ENCODE data around the gene TNFRSF21. TPM values are rescaled to one million over a fixed set of nuclear protein-coding genes. Genes with fewer than 3 reads are reported as not detected.

The TNFRSF21 gene
- polyA plus RNA-seq, 3 donors, result 0.43 to 0.86 (median 0.58) TPM

DNA sequence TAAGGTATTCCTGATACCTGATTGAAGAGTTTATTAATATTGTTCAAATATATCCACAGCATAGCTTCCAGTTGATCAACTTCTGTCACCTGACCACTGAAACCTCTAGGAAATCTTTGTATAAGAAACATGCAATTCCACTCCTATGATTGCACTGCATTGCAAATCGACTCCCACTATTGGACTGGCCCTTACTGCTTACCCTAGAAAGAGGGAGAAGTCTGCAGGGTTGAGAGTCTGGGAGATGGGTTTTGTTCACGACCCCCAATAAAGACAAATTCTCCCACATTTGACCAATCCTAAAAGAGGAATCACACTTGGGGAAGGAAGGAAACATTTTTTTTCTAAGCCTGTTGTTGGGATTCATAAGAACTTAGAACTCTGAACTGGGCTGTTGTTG lies 43.7 kb downstream of the TNFRSF21 start:
- no peak overlapping the region for H3K4me3 Mint-ChIP-seq
- Histone ChIP-seq H4K20me1 (ENCODE audit: insufficient read depth, low read length) (no peaks in the 10 kb centered on the region), H3K9me3 (replicated peaks in 1 of 2; ENCODE audit: control insufficient read depth in 1 of 2, insufficient read depth in 1 of 2, low read length in 2 of 2) (no peaks in the 10 kb centered on the region), H3K79me2 (ENCODE audit: insufficient read depth, low read length) (no peaks in the 10 kb centered on the region), H3K9ac (ENCODE audit: insufficient read depth, low read length, poor library complexity, severe bottlenecking) (no peak overlapping the region), H3K27ac (ENCODE audit: low read depth in 1 of 2, low read length in 2 of 2) (no peak overlapping the region), H3K4me2 (replicated peaks; ENCODE audit: extremely low read depth, low read length, poor library complexity, severe bottlenecking) (no peak overlapping the region), H3K36me3 (replicated peaks in 1 of 2; ENCODE audit: control insufficient read depth in 1 of 2, insufficient read depth in 2 of 2, low read length in 2 of 2) (no peaks in the 10 kb centered on the region), H3K4me1 (ENCODE audit: control insufficient read depth in 1 of 2, insufficient read depth in 2 of 2, low read length in 2 of 2) (no peaks in the 10 kb centered on the region), H3K27me3 (ENCODE audit: control insufficient read depth in 2 of 2, insufficient read depth in 2 of 2, low read length in 2 of 2) (no peaks in the 10 kb centered on the region), H2AFZ (ENCODE audit: insufficient read depth, low read depth, low read length, poor library complexity, severe bottlenecking) (no peak overlapping the region), H3K4me3 (replicated peaks in 1 of 3; ENCODE audit: low read depth in 2 of 3, low read length in 3 of 3) (no peak overlapping the region)
- WGBS (ENCODE audit: insufficient coverage), result no CpG with 5 or more reads among the region's 2 CpGs
- H3K27ac Mint-ChIP-seq, result no peak overlapping the region
- H3K27me3 Mint-ChIP-seq (ENCODE audit: low read depth in 3 of 3), result peaks cover 0 to 4% (median 1%) of the 10 kb centered on the region in 3 donors
- intact Hi-C loops (cut with micrococcal nuclease), result no loop called here
- TF ChIP-seq, protein P1, sequence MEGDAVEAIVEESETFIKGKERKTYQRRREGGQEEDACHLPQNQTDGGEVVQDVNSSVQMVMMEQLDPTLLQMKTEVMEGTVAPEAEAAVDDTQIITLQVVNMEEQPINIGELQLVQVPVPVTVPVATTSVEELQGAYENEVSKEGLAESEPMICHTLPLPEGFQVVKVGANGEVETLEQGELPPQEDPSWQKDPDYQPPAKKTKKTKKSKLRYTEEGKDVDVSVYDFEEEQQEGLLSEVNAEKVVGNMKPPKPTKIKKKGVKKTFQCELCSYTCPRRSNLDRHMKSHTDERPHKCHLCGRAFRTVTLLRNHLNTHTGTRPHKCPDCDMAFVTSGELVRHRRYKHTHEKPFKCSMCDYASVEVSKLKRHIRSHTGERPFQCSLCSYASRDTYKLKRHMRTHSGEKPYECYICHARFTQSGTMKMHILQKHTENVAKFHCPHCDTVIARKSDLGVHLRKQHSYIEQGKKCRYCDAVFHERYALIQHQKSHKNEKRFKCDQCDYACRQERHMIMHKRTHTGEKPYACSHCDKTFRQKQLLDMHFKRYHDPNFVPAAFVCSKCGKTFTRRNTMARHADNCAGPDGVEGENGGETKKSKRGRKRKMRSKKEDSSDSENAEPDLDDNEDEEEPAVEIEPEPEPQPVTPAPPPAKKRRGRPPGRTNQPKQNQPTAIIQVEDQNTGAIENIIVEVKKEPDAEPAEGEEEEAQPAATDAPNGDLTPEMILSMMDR (IDR thresholded peaks at IDR 0.05), result no peak
- peaks cover 0 to 2% (median 0%) of the 10 kb centered on the region in 7 donors for H3K9me3 Mint-ChIP-seq
- no peak for DNase-seq
- peaks cover 4% of the 10 kb centered on the region for H3K4me1 Mint-ChIP-seq
- H3K36me3 Mint-ChIP-seq, result no peaks in the 10 kb centered on the region

DNA sequence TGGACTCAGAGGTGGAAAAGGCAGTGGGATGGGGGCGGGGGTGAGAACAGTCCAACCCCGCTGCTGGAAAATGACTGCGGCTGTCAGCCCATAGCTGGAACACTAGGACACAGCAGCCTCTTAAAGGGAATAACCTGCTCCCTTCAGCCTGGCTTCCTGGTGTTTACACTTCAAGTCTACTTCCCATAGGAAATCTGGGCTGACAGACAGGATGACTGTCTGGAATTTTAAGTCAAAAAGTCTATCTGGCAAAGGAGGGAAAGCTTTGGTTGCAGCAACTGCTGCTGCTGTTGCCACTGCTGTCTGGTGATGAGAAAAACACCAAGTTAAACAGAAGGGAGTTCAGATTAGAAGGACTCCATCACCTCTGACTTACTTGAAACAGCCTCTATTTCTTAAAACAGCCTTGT lies 44.9 kb downstream of the TNFRSF21 start:
- Histone ChIP-seq H3K9me3 (replicated peaks in 1 of 2; ENCODE audit: control insufficient read depth in 1 of 2, insufficient read depth in 1 of 2, low read length in 2 of 2) (no peaks in the 10 kb centered on the region), H3K4me2 (replicated peaks; ENCODE audit: extremely low read depth, low read length, poor library complexity, severe bottlenecking) (no peak overlapping the region), H3K9ac (ENCODE audit: insufficient read depth, low read length, poor library complexity, severe bottlenecking) (no peak overlapping the region), H3K79me2 (ENCODE audit: insufficient read depth, low read length) (no peaks in the 10 kb centered on the region), H3K27ac (ENCODE audit: low read depth in 1 of 2, low read length in 2 of 2) (no peak overlapping the region), H3K36me3 (replicated peaks in 1 of 2; ENCODE audit: control insufficient read depth in 1 of 2, insufficient read depth in 2 of 2, low read length in 2 of 2) (no peaks in the 10 kb centered on the region), H4K20me1 (ENCODE audit: insufficient read depth, low read length) (no peaks in the 10 kb centered on the region), H3K4me3 (replicated peaks in 1 of 3; ENCODE audit: low read depth in 2 of 3, low read length in 3 of 3) (no peak overlapping the region), H3K4me1 (ENCODE audit: control insufficient read depth in 1 of 2, insufficient read depth in 2 of 2, low read length in 2 of 2) (no peaks in the 10 kb centered on the region), H3K27me3 (ENCODE audit: control insufficient read depth in 2 of 2, insufficient read depth in 2 of 2, low read length in 2 of 2) (no peaks in the 10 kb centered on the region), H2AFZ (ENCODE audit: insufficient read depth, low read depth, low read length, poor library complexity, severe bottlenecking) (no peak overlapping the region)
- no peaks in the 10 kb centered on the region for H3K9me3 Mint-ChIP-seq
- TF ChIP-seq, protein P1 (IDR thresholded peaks at IDR 0.05), result no peak
- no peak overlapping the region for H3K4me3 Mint-ChIP-seq
- H3K4me1 Mint-ChIP-seq, result peaks cover 4% of the 10 kb centered on the region
- intact Hi-C loops (cut with micrococcal nuclease), result no loop called here
- no peak overlapping the region for H3K27ac Mint-ChIP-seq
- no peak for DNase-seq
- peaks cover 0 to 4% (median 1%) of the 10 kb centered on the region in 3 donors for H3K27me3 Mint-ChIP-seq (ENCODE audit: low read depth in 3 of 3)
- WGBS (ENCODE audit: insufficient coverage), result 90% methylated on average over 3 of the region's 3 CpGs
- H3K36me3 Mint-ChIP-seq, result no peaks in the 10 kb centered on the region
